Measurements from ENCODE around the gene LRMDA.

LRMDA gene

DNA sequence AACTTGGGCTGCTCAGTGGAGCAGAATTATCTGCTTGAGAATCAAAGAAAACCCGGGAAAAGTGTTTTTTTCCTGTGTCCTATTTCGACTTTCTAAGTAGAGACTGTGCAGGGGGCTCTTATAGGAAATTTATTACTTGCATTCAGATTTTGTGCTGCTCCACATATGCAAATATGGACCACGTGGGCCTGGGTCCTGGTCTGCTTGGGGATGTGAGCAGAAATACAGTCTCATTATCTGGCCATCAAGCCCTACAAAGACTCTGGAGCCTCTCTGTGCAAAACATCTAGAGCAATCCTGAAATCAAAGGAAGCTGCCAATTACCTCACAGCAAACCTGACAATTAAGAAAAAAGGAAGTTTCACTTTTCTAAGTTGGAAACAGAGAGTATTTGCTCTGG lies 216.9 kb downstream of the LRMDA start:
- DNase-seq: no peak

GRCh38 chr10:75648854-75649253 lies 217.4 kb downstream of the LRMDA start:
- no peak for DNase-seq

- DNase-seq: no peak
Measured at GRCh38 chr10:75649466-75649865, 218.0 kb downstream of the LRMDA start.

DNA sequence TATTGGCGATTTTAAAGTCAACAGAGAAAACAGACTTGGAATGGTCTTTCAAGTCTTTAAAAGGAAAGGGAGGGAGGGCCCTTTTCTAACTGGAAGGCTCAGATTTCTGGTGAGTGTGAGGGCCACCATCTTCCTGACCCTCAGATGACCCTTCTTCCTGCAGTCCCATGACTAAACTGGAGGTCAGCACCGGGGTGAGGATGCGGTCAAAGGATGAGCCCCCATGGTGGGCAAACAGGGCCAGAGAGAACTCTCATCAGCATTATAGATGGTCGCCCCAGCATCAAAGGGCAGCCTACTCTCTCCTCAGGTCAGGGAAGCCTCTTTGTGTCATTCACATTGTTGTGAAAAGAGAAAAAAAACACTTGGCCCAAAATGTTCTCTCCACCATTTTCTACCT lies 219.2 kb downstream of the LRMDA start:
- DNase-seq: no peak

- no peak for DNase-seq
Measured at GRCh38 chr10:75651417-75651816, 220.0 kb downstream of the LRMDA start.

DNA sequence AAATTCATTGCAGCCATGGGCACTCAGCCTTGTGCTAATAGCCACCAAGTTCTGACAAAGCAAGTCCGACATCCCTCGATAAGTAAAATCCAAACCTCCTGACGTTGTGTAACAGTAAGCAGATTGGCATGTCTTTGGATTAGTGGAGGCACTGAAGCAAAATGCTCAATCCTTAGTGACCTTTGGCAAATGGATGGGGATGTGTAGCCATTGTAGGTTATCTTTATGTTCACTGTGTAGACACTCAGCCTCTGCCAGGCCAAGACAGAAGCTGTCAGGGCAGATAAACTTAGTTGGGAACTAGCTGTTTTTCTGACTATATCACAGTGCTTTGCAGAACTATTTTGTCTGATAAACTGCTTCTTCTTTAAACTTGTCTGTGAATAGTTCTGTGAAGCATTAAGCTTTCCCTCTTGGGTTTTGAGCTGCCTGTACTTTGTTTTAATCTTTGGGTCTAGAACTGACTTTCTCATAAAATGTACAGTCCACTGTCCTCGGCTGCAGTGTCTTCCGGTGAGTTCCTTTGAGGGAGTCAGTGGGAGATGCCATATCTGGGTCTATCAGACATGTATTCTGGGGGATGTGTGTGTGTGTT lies 220.8 kb downstream of the LRMDA start:
- no peak for DNase-seq

DNA sequence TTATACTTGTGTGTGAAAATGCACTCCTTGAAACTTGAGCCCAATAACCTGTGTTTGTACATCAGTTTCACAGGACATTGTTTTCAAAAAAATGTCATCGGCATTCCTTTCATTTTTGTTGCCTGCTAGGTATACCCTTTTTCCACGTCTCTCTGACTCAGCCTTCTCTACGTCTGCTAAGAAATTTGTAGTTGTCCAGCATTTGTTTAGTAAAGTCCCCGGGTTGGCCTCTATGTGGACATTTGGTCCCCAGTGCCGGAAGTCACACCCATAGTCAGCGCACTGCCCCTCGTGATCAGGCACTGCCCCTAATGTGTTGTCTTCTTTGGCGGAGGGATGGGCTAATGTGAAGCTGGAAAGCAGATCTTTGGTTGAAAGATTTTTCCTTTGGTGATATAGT lies 222.3 kb downstream of the LRMDA start:
- no peak for DNase-seq

DNA sequence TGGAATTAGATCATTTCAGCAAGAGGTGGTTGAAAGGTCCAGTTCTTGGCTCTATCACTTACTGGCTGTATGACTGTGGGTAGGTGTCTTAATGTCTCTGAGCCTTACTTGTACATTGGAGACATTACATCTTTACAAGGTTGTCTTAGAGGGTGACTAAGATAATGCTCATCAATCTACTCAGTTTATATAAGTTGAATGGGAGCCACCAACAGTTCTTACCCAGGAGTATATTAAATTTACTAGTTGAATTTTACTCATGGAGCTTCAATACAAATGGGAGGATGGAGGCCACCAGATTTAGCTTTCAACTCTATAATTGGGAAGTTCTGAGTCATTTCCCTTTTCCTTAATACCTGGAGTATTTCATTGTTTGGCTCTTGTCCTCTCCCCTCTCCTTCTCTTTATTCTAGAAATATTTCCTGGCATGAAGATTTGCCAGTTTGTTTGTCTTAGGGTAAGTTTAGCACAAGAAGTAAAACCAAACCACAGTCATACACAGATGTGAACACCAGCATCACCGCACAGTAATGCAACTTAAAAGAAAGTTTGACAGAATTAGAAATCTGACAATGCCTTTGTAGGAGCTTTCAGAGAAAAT lies 222.8 kb downstream of the LRMDA start:
- no peak for DNase-seq

GRCh38 chr10:75654772-75655171 lies 223.3 kb downstream of the LRMDA start:
- DNase-seq: no peak

DNA sequence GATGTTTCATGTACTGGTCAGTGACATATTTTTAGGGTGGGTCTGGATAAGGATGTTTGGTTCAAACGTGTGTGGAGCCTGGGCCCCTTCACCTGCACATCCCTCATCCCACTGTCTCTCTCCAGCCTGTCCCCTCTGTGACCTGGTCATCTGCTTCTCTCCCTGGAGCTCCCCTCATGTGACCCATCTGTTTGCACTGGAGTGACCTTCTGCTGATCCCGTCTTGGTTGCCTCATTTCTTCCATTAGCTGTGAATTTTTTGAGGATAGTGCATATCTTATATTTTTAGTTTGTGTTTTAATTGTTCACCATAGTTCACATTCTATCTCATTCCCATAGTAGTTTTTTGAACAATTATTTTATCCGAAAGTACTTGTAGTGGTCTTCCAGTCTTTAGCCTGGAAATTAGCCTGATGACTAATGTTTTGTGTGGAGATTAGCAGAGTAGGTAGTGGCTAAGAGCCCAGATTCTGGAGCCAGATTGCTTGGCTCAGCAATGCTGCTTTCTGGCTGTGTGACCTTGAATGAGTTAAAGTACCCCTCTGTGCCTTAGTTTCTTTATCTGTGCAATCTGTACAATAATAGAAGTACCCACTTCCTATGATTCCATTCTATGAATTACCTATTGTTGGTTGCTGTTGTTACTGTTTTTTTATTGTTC lies 224.5 kb downstream of the LRMDA start:
- DNase-seq: no peak

DNA sequence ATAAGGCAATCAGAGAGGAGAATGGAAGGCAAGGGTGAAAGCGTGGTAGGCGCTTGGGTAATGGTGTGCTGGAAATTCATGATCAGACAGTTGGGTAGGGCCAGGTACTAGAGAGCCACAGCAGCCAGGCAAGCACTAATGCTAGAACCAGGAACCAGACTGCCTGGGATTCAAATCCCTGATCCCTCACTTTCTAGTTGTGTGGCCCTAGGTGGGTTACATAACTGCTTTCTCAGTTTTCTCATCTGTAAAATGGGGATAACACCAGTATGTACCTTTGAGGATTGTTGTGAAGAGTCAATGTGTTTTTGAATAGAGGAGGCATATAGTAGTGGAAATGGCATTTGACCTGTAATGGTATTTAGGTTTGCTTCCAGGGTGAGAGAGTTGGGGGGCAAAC lies 225.9 kb downstream of the LRMDA start:
- no peak for DNase-seq

- no peak for DNase-seq
Measured at GRCh38 chr10:75658036-75658435, 226.6 kb downstream of the LRMDA start.

GRCh38 chr10:75658496-75658895 lies 227.1 kb downstream of the LRMDA start:
- no peak for DNase-seq

DNA sequence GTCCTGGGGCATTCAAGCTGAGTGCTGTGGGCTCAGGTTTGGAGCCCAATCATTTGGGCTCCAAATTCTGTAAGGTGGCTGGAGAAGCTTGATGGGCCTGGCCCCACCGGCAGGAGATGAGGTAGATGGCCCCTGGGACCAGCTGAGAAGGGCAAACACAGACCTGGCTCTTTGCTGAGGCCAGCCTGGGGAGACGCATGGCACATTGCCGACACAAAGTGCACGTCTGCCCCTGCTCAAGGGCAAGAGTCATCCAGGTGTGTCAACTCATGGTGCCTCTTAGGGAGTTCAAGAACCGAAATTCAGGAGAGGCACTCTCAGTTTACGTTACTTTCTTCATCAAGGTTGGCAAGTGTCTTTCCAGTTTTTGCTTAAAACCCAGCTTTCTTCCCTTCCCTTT lies 227.5 kb downstream of the LRMDA start:
- DNase-seq: no peak

DNA sequence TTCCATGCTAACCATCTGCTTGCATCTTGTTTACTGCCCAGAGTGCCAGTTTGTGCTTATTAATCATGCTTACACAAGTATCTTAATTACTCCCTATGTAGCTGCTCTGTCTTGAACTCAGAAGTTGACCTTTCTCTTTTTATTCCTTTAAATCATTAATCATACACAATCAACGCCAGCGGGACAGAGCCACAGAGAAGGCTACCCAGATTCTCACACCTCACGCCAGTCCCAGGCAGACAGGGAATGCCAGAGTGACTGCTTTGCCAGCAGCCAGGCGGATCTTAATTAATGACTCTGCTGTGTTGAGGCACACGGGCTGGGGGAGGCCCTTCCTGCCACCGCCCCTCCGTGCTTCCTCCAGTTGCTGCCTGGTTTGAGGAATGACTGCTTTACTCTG lies 229.4 kb downstream of the LRMDA start:
- peak; percentile 8 for DNase-seq

DNA sequence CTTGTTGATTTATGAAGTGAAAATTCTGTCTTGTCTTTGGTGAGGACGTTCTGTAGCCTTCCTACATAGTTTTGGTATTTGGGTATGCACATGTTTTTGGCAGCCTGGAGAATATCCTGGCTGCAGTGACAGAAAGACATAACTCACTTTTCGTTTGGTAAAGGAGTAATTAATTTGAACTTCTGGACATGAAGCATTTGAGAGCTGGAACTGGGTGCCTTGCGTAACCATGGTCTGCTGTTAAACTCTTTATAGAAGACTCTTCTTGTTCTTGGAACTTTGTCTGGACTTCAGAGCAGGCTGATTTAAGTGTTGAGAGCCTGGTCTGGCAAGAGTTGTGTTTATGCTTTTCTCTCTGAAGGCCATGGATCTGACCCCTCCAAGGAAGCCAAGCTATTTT lies 231.3 kb downstream of the LRMDA start:
- no peak for DNase-seq

DNA sequence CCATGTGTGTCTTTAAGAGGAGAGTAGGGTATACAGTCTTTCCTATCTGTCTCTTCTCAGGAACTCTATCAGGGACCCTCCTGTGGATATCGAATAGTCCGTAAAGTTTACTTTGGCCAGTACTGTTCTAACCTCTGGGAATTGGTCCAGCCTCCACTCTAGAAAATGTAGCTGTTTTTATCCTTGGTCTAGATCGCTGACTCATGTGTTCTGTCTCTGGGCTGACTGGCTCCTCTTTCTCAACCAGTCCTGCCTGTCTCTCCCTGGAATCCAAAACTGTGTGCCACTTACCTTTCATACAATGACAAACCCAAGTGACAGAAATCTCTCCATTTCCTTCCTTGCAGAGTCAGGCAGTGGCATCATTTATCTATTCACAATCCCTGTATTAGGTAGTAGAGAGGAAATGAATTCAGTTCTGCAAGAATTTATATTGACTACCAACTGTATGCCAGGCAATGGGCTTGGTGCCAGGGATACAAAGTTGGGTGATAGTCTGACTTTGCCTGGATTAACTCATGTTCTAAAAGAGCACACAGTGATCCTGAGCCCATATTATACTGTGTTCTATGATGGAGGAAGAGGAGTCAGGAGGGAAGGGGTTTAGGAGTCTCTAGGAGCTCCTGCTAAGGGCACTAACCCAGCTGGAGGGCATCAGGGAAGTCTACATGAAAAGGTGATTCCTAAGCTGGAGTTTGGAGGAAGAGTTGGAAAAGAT lies 232.7 kb downstream of the LRMDA start:
- no peak for DNase-seq

DNA sequence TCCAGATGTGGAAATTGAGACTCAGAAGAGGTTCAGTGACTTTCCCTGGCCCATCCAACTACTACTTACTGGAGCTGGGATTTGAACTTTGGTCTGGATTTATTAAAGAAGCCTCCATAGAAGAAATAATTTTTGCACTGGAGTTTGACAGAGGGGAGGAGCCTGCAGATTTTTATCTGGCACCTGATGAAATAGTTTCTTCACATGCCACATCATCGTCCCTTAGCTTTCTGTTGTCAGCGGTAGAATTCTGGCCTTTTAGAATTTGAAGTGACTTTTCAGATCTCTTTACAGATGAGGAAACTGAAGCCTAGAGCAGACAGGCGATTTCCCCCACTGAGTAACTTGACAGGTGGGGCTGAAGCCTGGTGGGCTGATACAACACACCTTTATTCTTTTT lies 233.5 kb downstream of the LRMDA start:
- no peak for DNase-seq

GRCh38 chr10:75665707-75666106 lies 234.3 kb downstream of the LRMDA start:
- no peak for DNase-seq

DNA sequence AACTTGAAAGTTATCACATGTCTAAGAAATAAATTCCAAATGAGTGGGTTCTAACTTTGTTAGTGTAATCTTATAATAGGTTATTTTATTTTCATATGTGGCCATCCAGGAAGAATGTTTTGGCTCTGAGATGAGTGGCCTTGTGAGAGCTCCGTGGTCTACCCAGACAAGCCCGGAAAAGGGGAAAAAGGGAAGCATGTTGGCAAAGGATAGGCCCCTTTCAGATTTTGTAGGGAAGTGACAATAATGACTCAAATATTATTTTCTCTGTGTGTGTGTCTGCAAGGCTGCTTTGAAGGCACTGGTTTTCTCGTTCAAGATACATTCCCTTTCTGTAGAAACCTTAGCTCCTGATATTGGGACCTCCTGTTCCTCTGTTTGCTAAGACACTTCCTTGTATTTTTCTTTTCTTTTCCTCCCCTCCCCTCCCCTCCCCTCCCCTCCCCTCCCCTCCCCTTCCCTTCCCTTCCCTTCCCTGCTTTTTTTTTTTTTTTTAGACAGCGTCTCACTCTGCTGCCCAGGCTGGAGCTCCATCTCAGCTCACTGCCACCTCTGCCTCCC lies 240.8 kb downstream of the LRMDA start:
- no peak for DNase-seq

- DNase-seq: no peak
Measured at GRCh38 chr10:75672842-75673241, 241.4 kb downstream of the LRMDA start.

DNA sequence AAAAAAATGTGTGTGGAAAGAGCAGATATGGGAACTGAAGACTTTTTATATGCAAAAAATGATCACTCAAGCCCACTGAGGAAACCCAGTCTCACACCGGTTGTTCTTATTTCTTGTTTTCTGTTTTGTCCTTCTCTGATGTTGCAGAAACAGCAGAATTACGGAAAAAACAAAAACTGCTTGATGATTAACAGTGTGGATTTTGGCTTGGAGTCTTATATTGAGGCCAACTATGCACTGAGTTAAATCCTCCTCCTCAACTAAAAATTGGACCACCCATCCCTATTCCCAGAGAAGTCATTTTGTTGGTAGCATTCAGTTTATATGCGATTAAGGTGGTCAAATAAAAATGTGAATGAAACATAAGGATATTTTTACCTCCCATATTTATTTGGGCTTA lies 246.1 kb downstream of the LRMDA start:
- DNase-seq: no peak

- no peak for DNase-seq
Measured at GRCh38 chr10:75678527-75678926, 247.1 kb downstream of the LRMDA start.

DNA sequence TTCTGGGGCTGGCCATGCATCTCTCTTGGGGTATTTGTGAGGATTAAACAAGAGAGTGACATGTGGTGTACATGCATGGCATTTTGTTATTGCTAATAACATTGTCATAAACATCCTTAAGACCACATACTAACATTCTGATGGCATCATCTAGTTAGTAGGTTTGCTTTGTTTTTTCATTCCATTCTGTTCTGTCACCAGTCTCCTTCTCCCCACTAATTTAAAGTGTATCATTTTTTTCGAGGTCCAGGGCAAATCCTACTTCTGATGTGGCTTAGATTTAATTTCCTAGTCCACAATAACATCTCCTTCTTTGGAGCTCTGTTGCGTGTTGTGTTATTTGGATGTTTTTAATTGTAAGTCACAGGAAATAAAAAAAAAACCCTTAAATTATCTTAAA lies 248.1 kb downstream of the LRMDA start:
- DNase-seq: no peak

Data from NCI-H2171 (cell line).